HG02798 (cell line): ENCODE results near the gene KCNG2.

Experiments
- ATAC-seq: cut with Tn5 transposase; IDR thresholded peaks from one replicate; pipeline ENCODE4 v1.9.1; 2021; ENCODE audit warnings: mild to moderate bottlenecking; ENCODE audit not compliant: unreplicated experiment, poor library complexity

KCNG2 gene

DNA sequence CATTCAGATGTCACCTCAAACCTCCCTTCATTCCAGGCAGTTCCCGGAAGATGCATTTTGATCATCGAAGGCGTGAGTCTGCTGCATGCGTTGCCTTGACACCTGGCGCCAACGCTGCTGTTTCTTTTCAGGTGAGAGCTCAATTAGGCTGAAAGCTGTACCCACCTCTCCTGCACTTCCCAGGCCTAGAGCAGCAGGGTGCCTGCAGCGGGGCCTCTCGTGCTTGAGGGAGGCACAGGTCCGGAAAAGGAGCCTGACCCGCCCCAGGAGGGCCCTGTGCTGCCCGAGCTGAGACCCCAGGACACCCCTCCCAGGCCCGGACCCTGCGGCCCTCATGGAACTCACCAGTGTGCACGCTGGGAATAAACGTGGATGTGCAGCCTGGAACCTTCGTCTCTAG, 31.4 kb upstream of the KCNG2 start:
- ATAC-seq: no peak

DNA sequence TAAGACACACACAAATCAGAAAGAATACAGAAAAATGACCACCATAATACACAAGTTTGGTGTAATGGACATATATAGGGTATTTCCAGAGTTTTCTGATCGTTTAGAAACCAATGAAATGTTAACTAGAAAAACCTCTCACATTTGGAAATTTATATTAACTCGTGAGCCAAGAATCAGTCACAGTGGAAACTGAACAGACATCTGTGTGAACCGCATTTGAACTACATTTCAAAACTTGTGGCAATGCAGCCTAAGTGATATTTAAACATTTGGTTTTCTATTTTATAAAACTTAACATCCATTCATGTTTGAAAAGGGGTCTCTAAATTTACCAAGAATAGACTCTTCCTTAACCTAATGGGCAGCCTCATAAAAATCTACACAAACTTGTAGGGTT, 29.0 kb upstream of the KCNG2 start:
- ATAC-seq: no peak

DNA sequence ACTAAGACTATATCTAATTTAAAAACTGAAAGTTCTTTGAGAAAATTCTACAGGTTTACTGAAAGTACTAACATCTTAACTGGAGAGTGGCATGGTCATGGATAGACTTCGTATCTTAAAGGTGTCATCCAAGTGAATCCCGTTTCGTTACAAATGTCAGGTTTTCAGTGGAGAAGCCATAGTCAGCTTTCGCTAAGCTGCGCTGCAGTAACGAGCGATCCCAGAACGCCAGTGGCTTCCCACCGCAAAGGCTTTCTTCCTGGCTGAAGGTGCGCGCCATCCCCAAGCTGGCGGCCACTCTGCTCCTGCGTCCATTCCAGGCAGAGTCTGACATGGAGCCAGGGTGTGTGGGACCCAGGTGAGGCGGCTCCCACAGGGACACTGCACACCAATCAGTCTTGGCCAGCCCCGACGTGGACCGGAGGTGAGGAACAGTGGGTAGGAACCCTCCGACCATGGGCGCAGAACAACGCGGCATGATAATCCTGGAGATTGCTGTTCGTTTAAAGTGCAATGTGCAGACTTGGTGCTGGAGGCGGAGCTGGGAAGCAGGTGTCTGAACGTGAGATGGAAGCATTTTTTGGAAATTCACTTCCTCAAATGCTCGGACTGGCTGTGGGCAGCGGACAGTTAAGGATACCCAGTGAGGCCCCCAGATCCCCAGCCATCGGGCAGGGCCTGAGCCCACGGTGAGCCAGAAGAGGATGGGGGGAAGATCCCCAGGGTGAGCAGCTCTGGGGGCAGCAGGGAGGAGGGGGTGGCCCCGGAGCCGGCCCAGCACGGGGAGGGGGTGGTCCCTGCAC, 27.8 kb upstream of the KCNG2 start:
- no peak for ATAC-seq

DNA sequence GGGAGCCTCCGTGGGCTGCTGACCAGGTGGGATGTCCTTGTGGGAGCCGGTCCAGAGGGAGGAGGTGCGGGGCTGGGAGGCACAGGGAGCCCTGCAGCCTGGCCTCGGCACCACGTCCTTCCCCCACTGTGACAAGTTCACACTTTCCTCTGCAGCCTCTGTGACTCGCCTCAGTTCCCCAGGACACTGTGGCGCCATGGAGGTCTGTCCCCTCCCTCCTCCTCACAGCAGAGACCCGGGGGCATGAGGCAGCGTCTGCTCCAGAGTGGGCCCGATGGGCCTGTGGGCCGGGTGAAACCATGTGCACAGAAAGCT, 27.3 kb upstream of the KCNG2 start:
- no peak for ATAC-seq

DNA sequence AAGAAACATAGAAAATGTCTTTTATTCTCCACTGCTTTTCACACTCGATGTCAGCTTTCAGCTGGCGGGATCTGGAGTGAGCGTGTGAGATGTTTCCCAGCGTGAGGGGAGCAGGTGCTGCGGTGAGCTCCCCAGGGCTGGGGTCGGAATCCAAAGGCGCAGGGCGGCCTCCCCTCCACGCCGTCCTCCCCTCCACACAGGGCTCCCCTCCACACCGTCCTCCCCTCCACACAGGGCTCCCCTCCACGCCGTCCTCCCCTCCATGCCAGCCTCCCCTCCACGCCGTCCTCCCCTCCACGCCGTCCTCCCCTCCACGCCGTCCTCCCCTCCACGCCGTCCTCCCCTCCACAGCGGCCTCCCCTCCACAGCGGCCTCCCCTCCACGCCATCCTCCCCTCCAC, 26.9 kb upstream of the KCNG2 start:
- no peak for ATAC-seq

GRCh38 chr18:79771446-79772107, 26.2 kb upstream of the KCNG2 start:
- no peak for ATAC-seq

GRCh38 chr18:79772108-79772864, 25.5 kb upstream of the KCNG2 start:
- no peak for ATAC-seq

DNA sequence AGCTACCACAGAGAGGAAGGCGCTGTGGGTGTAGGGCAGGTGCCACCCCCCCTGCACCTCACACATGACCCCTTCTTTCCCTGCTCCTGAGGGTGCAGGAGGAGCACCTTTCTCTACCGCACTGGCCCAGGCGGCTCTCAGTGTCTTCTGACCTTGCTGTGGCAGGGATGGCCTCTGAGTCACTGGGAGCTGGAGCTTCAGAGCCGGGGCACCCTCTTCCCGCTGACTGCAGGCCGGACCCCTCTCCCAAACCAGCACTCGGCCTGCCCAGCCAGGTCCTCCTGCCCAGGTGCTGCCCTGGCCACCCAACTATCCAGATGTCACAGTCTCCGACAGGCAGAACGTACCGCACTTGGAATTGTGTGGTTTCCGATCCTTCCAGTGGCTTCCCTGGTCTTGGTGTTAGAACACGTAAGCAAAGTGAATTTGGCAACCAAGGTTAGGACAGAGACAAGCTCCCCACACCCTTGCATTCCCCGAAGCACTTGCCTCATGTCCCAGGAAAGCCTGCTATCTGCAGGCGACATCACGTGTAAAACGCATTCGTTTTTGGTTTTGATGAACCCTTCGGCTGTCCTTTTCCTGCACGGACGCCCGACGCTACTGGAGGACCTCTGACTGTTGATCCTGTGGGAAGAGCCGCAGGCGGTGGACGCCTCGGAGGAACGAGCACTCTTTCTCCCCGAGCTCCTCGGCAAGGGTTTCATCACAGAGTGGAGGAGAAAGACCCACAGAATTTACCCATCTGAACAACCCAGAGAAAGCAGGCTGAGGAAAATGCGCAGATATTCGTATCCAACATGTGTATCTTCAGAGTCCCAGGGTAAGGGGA, 24.7 kb upstream of the KCNG2 start:
- no peak for ATAC-seq

DNA sequence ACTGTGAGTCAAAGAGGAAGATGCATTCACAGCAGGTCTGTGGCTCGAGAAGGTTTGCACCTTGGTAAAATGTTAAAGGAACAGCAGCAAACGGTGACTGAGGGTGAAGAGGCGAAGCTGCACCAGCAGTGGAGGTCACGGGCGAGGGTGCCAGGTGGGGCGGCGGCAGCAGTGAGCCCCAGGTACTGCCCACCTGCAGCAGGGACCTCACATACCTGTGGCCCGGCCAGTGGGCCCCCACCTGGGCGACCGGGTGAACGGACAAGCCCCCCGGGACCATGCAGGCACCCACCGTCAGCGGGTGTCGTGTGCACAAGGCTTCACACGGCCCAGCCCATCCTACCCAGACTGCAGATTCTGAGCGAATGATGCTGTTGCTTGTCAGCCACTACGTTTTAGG, 23.6 kb upstream of the KCNG2 start:
- no peak for ATAC-seq

DNA sequence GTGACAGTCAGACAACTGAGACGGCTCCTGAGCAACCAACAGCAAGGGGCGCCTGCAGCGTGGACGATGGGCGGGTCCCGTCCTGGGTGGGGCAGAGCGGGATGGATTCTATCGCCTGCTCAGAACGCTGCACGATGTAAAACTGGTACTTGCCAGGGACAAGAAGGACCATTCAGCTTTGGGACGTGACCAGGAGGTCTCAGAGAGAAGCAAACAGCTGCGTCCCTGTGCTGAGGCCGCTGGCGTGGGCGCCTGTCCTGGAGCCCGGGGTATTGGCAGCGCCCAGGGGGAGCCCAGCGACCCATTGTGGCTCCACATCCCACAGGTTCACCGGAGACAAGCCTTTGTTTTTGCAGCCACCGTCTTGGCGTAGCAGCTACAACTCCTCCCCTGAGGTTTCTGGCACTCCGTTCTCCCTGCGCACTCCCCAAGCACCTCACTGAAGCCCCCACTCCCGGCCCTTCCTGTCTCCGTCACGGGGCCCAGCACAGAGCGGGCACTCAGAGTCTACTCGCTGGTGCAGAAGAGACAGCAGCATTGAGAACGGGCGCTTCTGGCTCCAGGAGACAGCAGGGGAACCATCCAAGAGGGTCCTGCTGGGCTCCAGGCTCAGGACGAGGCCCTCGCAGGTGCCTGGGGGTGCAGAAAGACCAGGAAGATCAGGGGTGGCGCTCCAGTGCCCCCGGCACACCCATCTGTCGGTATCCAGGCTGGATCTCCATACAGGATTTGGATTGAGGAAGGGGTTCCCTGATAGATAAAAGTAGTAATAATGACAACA, 22.1 kb upstream of the KCNG2 start:
- ATAC-seq: no peak

DNA sequence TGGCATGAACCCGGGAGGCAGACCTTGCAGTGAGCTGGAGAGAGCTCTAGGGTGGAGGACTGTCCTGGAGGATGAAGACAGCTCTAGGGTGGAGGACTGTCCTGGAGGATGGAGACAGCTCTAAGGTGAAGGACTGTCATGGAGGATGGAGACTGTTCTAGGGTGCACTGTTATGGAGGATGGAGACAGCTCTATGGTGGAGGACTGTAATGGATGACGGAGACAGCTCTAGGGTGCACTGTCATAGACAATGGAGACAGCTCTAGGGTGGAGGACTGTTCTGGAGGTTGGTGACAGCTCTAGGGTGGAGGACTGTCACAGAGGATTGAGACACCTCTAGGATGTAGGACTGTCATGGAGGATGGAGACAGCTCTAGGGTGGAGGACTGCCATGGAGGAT, 21.1 kb upstream of the KCNG2 start:
- no peak for ATAC-seq

- no peak for ATAC-seq
Measured at GRCh38 chr18:79778291-79778791, 19.4 kb upstream of the KCNG2 start.

- ATAC-seq: no peak
Measured at GRCh38 chr18:79779021-79779699, 18.6 kb upstream of the KCNG2 start.

DNA sequence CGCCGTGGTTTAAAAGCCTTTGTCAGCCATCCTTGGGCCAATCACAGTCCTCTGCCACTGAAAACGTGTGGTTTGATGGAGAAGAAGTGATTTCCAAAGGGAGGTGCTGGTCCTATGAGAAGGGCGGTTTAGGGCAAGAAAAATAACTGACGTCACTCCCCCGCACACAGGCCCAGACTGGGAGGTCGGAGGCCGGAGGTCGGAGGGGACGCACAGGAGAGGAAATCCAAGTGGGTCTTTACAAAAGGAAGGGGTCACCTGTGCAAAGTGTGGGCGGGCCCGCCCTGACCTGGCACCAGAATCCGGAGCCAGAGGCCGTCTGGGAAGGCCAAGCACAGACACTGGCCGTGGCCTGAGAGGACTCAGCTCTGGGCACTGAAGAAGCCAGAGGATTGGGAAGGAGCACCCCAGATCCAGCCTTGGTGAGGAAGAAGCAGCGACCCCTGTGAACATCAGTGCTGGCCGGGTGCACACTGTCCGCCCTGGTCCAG, 18.0 kb upstream of the KCNG2 start:
- ATAC-seq: no peak

GRCh38 chr18:79780547-79780946, 17.2 kb upstream of the KCNG2 start:
- no peak for ATAC-seq

DNA sequence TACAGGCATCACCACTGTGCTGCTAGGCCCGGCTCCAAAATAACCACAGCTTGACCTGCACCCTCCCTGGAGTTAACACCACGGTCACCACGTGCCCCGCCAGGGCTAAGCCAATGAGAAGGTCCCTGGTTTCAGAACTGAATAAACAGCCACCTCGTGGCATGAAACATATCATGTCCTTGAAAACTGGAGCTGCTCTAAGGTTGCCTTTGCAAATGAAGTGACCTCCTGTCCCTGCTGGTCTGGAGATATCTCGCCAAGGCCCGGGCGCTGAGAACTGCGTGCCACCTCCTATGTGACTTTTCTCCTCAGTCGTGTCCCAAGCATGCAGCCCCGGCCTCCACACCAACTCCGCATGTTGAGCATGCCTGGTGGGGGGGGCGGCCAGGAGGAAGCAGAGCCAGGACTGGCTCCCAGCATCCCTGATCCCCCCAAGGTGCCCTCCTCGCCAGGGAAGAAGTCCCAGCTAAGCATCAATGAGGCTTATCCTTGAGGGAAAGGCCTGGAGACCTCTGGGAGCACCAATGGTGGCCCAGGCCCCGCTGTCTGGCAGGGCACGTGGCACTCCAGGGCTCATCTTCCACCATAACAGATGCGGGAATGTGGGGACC, 16.3 kb upstream of the KCNG2 start:
- no peak for ATAC-seq

- no peak for ATAC-seq
Measured at GRCh38 chr18:79782566-79783308, 15.0 kb upstream of the KCNG2 start.
